ENCODE data around the gene RHOBTB1.

RHOBTB1 gene

GRCh38 chr10:60952067-60952845, 8.3 kb upstream of the RHOBTB1 start:
- TF ChIP-seq, protein P1, sequence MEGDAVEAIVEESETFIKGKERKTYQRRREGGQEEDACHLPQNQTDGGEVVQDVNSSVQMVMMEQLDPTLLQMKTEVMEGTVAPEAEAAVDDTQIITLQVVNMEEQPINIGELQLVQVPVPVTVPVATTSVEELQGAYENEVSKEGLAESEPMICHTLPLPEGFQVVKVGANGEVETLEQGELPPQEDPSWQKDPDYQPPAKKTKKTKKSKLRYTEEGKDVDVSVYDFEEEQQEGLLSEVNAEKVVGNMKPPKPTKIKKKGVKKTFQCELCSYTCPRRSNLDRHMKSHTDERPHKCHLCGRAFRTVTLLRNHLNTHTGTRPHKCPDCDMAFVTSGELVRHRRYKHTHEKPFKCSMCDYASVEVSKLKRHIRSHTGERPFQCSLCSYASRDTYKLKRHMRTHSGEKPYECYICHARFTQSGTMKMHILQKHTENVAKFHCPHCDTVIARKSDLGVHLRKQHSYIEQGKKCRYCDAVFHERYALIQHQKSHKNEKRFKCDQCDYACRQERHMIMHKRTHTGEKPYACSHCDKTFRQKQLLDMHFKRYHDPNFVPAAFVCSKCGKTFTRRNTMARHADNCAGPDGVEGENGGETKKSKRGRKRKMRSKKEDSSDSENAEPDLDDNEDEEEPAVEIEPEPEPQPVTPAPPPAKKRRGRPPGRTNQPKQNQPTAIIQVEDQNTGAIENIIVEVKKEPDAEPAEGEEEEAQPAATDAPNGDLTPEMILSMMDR (conservative IDR thresholded peaks at IDR 0.05; ENCODE audit: low read length) = no peak
- DNase-seq (ENCODE audit: low read depth) = no peak

GRCh38 chr10:60951272-60951724, 7.3 kb upstream of the RHOBTB1 start:
- no peak for DNase-seq (ENCODE audit: low read depth)
- TF ChIP-seq, protein P1 (conservative IDR thresholded peaks at IDR 0.05; ENCODE audit: low read length) = no peak
- H3K4me3 ChIP-seq (ENCODE audit: low read length) = no peak overlapping the region

More at GRCh38 chr10:60952067-60952845, 8.3 kb upstream of the RHOBTB1 start:
- no peak overlapping the region for H3K4me3 ChIP-seq (ENCODE audit: low read length)

DNA sequence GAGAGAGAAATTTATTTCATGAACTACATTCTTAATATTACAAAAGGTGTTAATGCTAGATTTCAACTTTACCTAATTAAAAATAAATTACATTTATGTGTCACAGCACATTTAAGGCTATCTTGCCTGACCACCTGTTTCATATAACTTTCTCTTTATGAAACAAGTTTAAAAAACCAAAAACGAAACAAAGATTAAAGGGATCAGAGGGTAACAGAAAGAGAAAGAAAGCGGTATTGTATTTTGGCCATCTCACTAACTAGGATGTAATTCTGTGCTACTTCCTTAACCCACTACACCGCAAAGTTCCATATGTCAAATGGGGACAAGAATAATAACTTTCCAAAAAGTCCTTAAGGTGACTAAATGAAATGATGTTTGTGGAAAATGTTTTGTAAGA, 6.3 kb upstream of the RHOBTB1 start:
- no peak for DNase-seq (ENCODE audit: low read depth)
- H3K4me3 ChIP-seq (ENCODE audit: low read length) = no peak overlapping the region
- TF ChIP-seq, protein P1 (conservative IDR thresholded peaks at IDR 0.05; ENCODE audit: low read length) = no peak

- DNase-seq (ENCODE audit: low read depth) = no peak
- TF ChIP-seq, protein P1 (conservative IDR thresholded peaks at IDR 0.05; ENCODE audit: low read length) = no peak
- H3K4me3 ChIP-seq (ENCODE audit: low read length) = no peak overlapping the region
Measured at GRCh38 chr10:60948851-60949250, 4.9 kb upstream of the RHOBTB1 start.

DNA sequence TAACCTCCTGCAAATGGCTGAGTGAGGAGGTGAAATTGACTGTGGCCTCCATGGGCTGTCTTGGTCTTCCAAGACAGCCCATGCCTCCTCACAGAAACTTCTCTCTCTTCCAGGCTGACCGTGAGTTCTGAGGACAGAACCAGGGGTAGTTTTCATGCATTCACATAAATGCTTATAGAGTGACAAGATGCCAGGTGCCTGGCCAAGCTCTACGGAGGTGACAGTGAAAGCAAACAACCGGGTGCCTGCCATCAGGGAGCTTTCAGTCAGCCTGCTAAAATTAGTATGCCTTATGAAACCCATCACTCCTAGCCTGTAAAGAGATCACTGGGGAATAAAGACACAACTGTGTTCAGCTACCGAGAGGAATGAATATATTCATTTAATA, 919 bp upstream of the RHOBTB1 start:
- DNase-seq (ENCODE audit: low read depth) = no peak
- TF ChIP-seq, protein P1 (conservative IDR thresholded peaks at IDR 0.05; ENCODE audit: low read length) = no peak
- H3K4me3 ChIP-seq (ENCODE audit: low read length) = peak overlapping the region; percentile 74

DNA sequence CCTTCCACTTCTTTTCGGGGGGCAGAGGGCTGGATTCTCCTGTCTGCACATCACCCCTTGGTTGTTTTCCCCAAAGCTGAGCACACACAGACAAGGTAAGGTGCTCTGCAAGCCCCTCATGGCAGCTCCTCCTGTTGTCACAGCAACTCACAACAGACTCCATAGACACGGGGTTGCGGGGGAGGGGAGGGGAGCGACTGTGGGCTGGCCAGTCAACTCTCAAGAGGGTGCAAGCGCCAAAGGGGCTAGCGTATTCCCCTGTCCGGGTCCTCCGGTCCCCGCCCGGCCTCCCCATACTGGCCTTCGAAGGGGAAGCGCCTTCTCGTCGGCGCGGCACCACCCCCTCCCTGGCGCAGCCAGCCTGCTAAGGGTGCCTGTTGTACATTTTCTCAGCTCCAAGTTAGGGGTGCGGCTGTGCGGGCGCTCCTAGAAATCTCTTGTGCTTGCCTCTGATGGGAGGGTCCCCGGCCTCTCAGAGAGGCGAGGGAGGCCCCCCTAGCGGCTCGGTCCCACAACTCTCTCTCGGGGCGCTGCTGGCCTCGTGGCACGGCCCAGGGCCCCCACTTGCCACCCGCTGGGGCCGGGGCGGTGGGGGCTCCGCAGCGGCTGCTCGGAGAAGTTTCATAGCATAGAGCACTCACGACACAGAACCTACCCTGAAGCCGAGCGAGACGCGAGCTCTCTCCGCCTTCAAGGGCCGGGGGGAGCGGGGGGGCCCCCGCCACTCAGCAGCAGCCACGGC, 498 bp downstream of the RHOBTB1 start:
- TF ChIP-seq, protein P1 (conservative IDR thresholded peaks at IDR 0.05; ENCODE audit: low read length) = no peak
- peak overlapping the region; percentile 74 for H3K4me3 ChIP-seq (ENCODE audit: low read length)
- DNase-seq (ENCODE audit: low read depth) = peak; percentile 72

All from AG10803 (cell line).